ENCODE data around the gene RNF182.

The RNF182 gene

DNA sequence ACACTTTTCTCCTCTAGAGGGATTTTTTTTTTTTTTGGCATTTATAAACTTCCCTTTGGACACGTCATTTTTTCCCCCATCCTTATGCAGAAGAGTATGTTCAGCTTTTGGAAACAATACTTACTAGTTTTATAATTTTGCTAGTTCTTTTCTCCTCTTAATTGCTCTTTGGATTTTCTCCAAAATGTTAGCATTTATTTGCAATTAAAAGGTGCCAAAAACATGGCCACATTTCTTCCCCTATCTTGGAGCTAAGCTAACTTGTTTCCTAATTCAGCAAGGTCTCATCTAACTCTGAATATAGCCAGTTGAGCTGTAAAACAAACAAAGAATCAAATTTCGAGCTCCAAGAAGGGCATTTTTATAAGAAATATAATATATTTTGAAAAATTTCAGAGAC, 39.2 kb upstream of the RNF182 start:
- TF ChIP-seq, protein P1, sequence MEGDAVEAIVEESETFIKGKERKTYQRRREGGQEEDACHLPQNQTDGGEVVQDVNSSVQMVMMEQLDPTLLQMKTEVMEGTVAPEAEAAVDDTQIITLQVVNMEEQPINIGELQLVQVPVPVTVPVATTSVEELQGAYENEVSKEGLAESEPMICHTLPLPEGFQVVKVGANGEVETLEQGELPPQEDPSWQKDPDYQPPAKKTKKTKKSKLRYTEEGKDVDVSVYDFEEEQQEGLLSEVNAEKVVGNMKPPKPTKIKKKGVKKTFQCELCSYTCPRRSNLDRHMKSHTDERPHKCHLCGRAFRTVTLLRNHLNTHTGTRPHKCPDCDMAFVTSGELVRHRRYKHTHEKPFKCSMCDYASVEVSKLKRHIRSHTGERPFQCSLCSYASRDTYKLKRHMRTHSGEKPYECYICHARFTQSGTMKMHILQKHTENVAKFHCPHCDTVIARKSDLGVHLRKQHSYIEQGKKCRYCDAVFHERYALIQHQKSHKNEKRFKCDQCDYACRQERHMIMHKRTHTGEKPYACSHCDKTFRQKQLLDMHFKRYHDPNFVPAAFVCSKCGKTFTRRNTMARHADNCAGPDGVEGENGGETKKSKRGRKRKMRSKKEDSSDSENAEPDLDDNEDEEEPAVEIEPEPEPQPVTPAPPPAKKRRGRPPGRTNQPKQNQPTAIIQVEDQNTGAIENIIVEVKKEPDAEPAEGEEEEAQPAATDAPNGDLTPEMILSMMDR (IDR thresholded peaks at IDR 0.05; ENCODE audit: insufficient read depth, low read length, missing control alignments): no peak
- ChIA-PET CTCF (interaction anchor here (1.1 to 3.0 kb wide), 6 partner anchors 11 to 260 kb away, joined by 4 to 19 read pairs (median 6); no protein-coding TSS in a partner anchor), POLR2A (interaction anchor here (0.8 kb wide), 1 partner anchor 26 kb away, joined by 3 read pairs; no protein-coding TSS in a partner anchor)
- no peak for DNase-seq (ENCODE audit: low read depth, low spot score)
- H3K4me3 ChIP-seq (ENCODE audit: low read depth, low read length): no peak overlapping the region

DNA sequence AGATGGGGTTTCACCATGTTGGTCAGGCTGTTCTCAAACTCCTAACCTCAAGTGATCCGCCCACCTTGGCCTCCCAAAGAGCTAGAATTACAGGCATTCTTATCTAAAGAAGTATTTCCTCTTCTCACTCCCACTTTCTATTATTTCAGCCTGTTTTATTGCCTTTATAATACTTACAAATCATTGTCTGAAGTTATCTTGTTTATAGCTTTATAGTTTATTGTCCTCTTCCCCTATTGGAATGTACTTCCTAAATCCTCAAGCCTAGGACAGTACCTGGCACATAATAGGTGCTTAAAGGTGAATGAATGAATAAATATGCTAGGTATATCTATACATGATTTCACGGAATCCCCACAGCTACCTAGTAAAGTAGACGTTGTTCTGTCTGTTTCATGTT, 37.8 kb upstream of the RNF182 start:
- TF ChIP-seq, protein P1 (IDR thresholded peaks at IDR 0.05; ENCODE audit: insufficient read depth, low read length, missing control alignments): no peak
- no peak overlapping the region for H3K4me3 ChIP-seq (ENCODE audit: low read depth, low read length)
- no peak for DNase-seq (ENCODE audit: low read depth, low spot score)
- POLR2A ChIA-PET: no interaction called here
- CTCF ChIA-PET: interaction anchor here (1.6 to 3.0 kb wide), 5 partner anchors 12 to 258 kb away, joined by 4 to 19 read pairs (median 9); no protein-coding TSS in a partner anchor

DNA sequence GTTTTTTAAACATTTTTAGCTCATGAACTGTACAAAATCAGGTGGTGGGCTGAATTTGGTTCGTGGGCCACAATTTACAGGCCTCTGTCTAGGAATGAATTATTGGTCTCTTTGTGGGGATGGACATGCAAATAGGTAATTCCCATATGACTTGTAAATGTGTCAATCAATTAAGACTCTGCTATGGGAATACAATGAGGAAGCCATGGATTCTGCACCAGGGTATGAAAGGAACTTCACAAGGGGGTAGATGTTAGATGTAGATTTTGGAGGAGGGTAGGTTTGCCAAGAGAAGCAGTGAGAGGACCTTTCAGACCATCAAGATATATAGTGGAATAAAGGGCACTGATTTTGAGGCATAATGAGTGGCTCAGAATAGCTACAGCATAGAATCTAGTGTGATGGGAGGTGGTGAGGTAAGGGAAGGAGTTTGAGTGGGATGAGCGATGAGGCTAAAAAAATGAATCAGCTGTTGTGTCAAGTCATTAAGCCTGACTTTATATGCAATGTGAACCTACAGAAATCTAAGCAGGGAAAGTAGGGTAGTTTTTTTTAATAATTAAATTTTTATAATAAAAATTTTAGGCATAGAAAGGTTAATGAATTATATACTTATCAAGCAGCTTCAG, 32.6 kb upstream of the RNF182 start:
- ChIA-PET POLR2A (no interaction called here), CTCF (interaction anchor here (1.3 to 3.2 kb wide), 3 partner anchors 17 to 253 kb away, joined by 6 to 14 read pairs (median 7); no protein-coding TSS in a partner anchor)
- TF ChIP-seq, protein P1 (IDR thresholded peaks at IDR 0.05; ENCODE audit: insufficient read depth, low read length, missing control alignments): no peak
- H3K4me3 ChIP-seq (ENCODE audit: low read depth, low read length): no peak overlapping the region
- DNase-seq (ENCODE audit: low read depth, low spot score): no peak

DNA sequence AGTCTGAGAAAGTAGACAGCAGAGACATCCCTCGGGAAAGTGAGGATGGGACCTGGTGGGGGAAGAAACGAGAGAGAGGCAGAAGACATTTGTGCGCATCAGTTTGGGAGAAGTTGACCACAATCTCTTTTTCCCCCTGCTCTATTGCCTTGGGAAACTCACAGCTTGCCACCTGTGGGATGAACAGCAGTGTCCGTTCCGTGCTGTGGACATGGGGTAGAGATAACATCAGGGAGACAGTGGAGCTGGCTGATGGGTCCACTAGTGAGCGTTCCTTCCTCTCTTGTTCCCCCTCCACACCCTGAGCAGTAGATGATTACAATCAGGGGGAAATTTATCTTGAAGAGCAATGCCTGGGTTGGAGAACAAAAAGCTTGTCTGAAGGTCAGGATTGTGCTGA, 21.8 kb upstream of the RNF182 start:
- CTCF ChIA-PET: interaction anchor here (2.0 to 28.3 kb wide), 3 partner anchors 142 to 164 kb away, joined by 6 to 467 read pairs (median 10); no protein-coding TSS in a partner anchor
- TF ChIP-seq, protein P1 (IDR thresholded peaks at IDR 0.05; ENCODE audit: insufficient read depth, low read length, missing control alignments): no peak
- POLR2A ChIA-PET: no interaction called here
- H3K4me3 ChIP-seq (ENCODE audit: low read depth, low read length): no peak overlapping the region
- DNase-seq (ENCODE audit: low read depth, low spot score): no peak

DNA sequence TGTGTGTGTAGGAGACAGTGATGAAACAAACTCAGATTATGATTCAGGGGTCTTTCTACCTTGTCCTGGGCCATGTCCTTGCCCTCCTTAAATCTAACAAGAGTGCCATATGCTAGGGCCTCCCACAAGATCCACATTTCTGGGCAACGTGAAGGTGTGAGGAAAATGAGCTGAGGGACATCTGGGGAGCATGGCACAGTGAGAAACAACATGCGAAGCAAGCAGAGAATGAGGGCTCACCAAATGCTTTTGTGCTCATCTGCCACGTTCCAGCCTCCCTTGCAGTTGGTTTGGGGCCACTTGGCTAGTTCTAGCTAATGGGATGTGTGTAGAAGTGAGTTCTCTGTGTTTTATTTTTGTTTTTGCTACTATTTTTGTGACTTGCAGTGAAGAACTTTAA, 21.4 kb upstream of the RNF182 start:
- TF ChIP-seq, protein P1 (IDR thresholded peaks at IDR 0.05; ENCODE audit: insufficient read depth, low read length, missing control alignments): no peak
- no peak overlapping the region for H3K4me3 ChIP-seq (ENCODE audit: low read depth, low read length)
- ChIA-PET CTCF (interaction anchor here (2.0 to 28.3 kb wide), 3 partner anchors 142 to 164 kb away, joined by 6 to 467 read pairs (median 10); no protein-coding TSS in a partner anchor), POLR2A (no interaction called here)
- no peak for DNase-seq (ENCODE audit: low read depth, low spot score)

DNA sequence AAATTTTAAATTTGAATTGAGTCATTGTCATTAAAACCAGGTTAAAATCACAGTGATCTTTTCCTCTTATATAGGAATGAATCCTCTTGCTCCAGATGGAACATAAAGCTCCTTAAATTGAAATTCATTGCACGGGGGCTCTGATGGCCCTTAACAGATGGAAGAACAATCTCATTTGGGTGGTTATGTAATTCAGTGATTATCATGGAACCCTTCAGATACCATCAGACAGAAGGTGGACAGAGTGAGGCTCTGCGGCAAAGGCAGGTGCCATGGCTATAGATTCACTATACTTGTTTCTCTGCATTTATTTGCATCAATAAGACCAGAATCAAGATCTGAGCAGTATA, 17.8 kb upstream of the RNF182 start:
- POLR2A ChIA-PET: interaction anchor here (1.0 kb wide), 1 partner anchor 161 kb away, joined by 4 read pairs; no protein-coding TSS in a partner anchor
- DNase-seq (ENCODE audit: low read depth, low spot score): no peak
- no peak overlapping the region for H3K4me3 ChIP-seq (ENCODE audit: low read depth, low read length)
- CTCF ChIA-PET: interaction anchor here (0.9 to 28.3 kb wide), 7 partner anchors 11 to 239 kb away, joined by 3 to 530 read pairs (median 96); partner anchors contain the start of gene RNF182
- TF ChIP-seq, protein P1 (IDR thresholded peaks at IDR 0.05; ENCODE audit: insufficient read depth, low read length, missing control alignments): no peak
